HepG2 (cell line): ENCODE measurements around the gene ZNF385B. TPM values are rescaled to one million over a fixed set of nuclear protein-coding genes. Genes with fewer than 3 reads are reported as not detected.

Experiments
- ATF3 ChIP-seq: sonication (generic); formaldehyde crosslinking; IDR thresholded peaks from 2 replicates; pipeline ENCODE4 v1.4.0; 2020; ENCODE audit warnings: missing genetic modification reagents
- BRD4 ChIP-seq: sonication (generic); formaldehyde crosslinking; IDR thresholded peaks from 2 replicates; pipeline ENCODE4 v1.4.0; 2020; ENCODE audit warnings: missing genetic modification reagents
- DDIT3 ChIP-seq: sonication (generic); formaldehyde crosslinking; IDR thresholded peaks from 2 replicates; pipeline ENCODE4 v1.4.0; 2020; ENCODE audit warnings: mild to moderate bottlenecking, missing genetic modification reagents
- DZIP1 ChIP-seq: sonication (generic); formaldehyde crosslinking; IDR thresholded peaks from 2 replicates; pipeline ENCODE4 v1.5.0; 2020; ENCODE audit warnings: mild to moderate bottlenecking, missing genetic modification reagents
- EP300 ChIP-seq, 3 experiments: sonication (generic) in 1 of 3; formaldehyde crosslinking in 1 of 3; IDR thresholded peaks; 2 replicates each; pipeline versions ENCODE4 v1.5.1 to v1.6.1; 2011 to 2020; ENCODE audit warnings: low read depth in 2 of 3, low read length in 2 of 3, borderline replicate concordance in 1 of 3, improper control_type of control experiment in 1 of 3, mild to moderate bottlenecking in 1 of 3, missing genetic modification reagents in 1 of 3, moderate library complexity in 1 of 3
- ETV5 ChIP-seq: IDR thresholded peaks from 2 replicates; pipeline ENCODE4 v1.6.1; 2018; ENCODE audit warnings: missing biosample characterization, missing genetic modification reagents, inconsistent platforms, borderline replicate concordance
- HDAC2 ChIP-seq: sonication (generic); formaldehyde crosslinking; IDR thresholded peaks from 2 replicates; pipeline ENCODE4 v1.4.0; 2020; ENCODE audit warnings: missing genetic modification reagents
- MYC ChIP-seq: sonication (generic); formaldehyde crosslinking; IDR thresholded peaks from 2 replicates; pipeline ENCODE4 v1.9.0; 2021; ENCODE audit warnings: missing genetic modification reagents, borderline replicate concordance
- PITX1 ChIP-seq: sonication (generic); formaldehyde crosslinking; IDR thresholded peaks from 2 replicates; pipeline ENCODE4 v1.5.1; 2020; ENCODE audit warnings: mild to moderate bottlenecking, missing genetic modification reagents
- SNRNP70 ChIP-seq: fragments of 200-400 bp; formaldehyde crosslinking; IDR thresholded peaks from 2 replicates; pipeline ENCODE4 v1.6.1; 2017; ENCODE audit warnings: mild to moderate bottlenecking, low read depth, low read length, moderate library complexity
- TIGD3 ChIP-seq: sonication (generic); formaldehyde crosslinking; IDR thresholded peaks from 2 replicates; pipeline ENCODE4 v1.5.1; 2020; ENCODE audit warnings: mild to moderate bottlenecking, missing genetic modification reagents, borderline replicate concordance
- ZBTB46 ChIP-seq: sonication (generic); formaldehyde crosslinking; IDR thresholded peaks from 2 replicates; pipeline ENCODE4 v1.4.0; 2020; ENCODE audit warnings: mild to moderate bottlenecking, missing genetic modification reagents, borderline replicate concordance
- ZMAT3 ChIP-seq: sonication (generic); formaldehyde crosslinking; conservative IDR thresholded peaks from 2 replicates; pipeline ENCODE4 v1.7.0; 2021; ENCODE audit warnings: missing genetic modification reagents
- ZNF10 ChIP-seq: sonication (generic); formaldehyde crosslinking; IDR thresholded peaks from 2 replicates; pipeline ENCODE4 v1.4.0; 2020; ENCODE audit warnings: mild to moderate bottlenecking, low read depth, missing genetic modification reagents, borderline replicate concordance
- ZNF34 ChIP-seq: sonication (generic); formaldehyde crosslinking; IDR thresholded peaks from 2 replicates; pipeline ENCODE4 v1.4.0; 2020; ENCODE audit warnings: mild to moderate bottlenecking, missing genetic modification reagents, borderline replicate concordance
- ZNF543 ChIP-seq: sonication (generic); formaldehyde crosslinking; IDR thresholded peaks from 2 replicates; pipeline ENCODE4 v1.4.0; 2020; ENCODE audit warnings: mild to moderate bottlenecking, missing genetic modification reagents
- ZSCAN21 ChIP-seq: sonication (generic); formaldehyde crosslinking; IDR thresholded peaks from 2 replicates; pipeline ENCODE4 v1.8.0; 2022; ENCODE audit warnings: mild to moderate bottlenecking, missing genetic modification reagents, moderate library complexity, borderline replicate concordance
- polyA plus RNA-seq, 8 experiments: library from polyadenylated mRNA; depleted of rRNA in 3 of 8; stranded (reverse) in 7 of 8; unstranded in 1 of 8; fragments of >200 nt; fragmentation: Illumina TruSeq in 4 of 8; extraction: Trizol in 4 of 8; gene quantifications; 2 replicates each; pipeline versions ENCODE4 v1.2.1 to v1.2.3, GENCODE V29; 2011 to 2016; ENCODE audit warnings: low read depth in 4 of 8, missing spikeins in 1 of 8, mixed read lengths in 1 of 8; ENCODE audit not compliant: insufficient read depth in 1 of 8
- total RNA-seq, 5 experiments: library from RNA; depleted of rRNA; stranded (reverse); fragments of >200 nt; fragmentation: Illumina TruSeq; extraction: Trizol; gene quantifications; 2 replicates each; pipeline ENCODE4 v1.2.3, GENCODE V29; 2016; ENCODE audit warnings: low read depth in 1 of 5
- TF ChIP-seq, protein P1 (sequence below): sonication (generic); formaldehyde crosslinking; conservative IDR thresholded peaks from 2 replicates; pipeline ENCODE4 v1.8.0; 2022; ENCODE audit warnings: low read depth, missing genetic modification reagents
- TF ChIP-seq, protein P2 (sequence below): sonication (generic); formaldehyde crosslinking; IDR thresholded peaks from 2 replicates; pipeline ENCODE4 v1.9.0; 2021; ENCODE audit warnings: missing genetic modification reagents, mild to moderate bottlenecking, borderline replicate concordance

Gene ZNF385B
- total and polyA plus RNA-seq, 2 of the 13 experiments (the other 11 are each of a cell fraction or from before 2014, with no cell fraction given), result 3.3 to 6.7 TPM

DNA sequence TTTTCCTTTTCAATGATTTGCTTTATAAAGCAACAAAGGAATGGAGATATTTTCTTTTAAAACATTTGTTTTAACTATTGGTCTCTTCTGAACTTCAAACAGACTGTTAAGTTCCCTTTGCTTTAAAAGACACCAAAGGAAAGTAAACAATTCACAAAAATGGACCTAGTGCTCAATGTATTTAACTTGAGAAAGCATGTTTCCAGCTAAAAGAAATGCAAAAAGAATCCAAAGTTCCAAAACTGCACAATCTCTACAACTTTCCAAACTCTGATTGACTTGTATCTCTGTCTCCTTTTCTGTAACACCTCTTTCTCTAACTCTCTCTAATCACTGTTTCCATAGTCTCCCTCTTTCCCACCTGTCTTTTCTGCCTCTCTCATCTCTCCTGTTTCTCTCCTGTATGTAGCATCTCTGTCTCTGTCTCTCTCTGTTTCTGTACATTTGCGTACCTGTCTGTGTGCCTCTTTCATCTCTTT, 301.1 kb downstream of the ZNF385B start (continued):
- TF ChIP-seq ZBTB46 (CRISPR knock-in tag) (no peak), ETV5 (no peak), PITX1 (CRISPR knock-in tag) (0 out of 2 replicates have a peak, but pooled peaks have one; percentile 18), MYC (CRISPR knock-in tag) (no peak), DZIP1 (CRISPR knock-in tag) (no peak), BRD4 (no peak), ZNF34 (CRISPR knock-in tag) (no peak), TIGD3 (CRISPR knock-in tag) (no peak), DDIT3 (CRISPR knock-in tag) (no peak), ZSCAN21 (CRISPR knock-in tag) (no peak), SNRNP70 (no peak), HDAC2 (CRISPR knock-in tag) (peak; percentile 29; the same call in 1 of the 2 replicates), ZNF543 (CRISPR knock-in tag) (no peak), ZMAT3 (CRISPR knock-in tag) (no peak), ZNF10 (CRISPR knock-in tag) (no peak), ATF3 (CRISPR knock-in tag) (no peak), EP300 (IDR thresholded peaks at IDR 0.05; ENCODE audit: low read depth in 2 of 2, low read length in 2 of 2) (peak in 1 of 2 experiments; percentile 91; a peak in 2 of 4 replicates), EP300 (CRISPR knock-in tag; IDR thresholded peaks at IDR 0.05; ENCODE audit: borderline replicate concordance) (no peak)
- TF ChIP-seq, protein P1, sequence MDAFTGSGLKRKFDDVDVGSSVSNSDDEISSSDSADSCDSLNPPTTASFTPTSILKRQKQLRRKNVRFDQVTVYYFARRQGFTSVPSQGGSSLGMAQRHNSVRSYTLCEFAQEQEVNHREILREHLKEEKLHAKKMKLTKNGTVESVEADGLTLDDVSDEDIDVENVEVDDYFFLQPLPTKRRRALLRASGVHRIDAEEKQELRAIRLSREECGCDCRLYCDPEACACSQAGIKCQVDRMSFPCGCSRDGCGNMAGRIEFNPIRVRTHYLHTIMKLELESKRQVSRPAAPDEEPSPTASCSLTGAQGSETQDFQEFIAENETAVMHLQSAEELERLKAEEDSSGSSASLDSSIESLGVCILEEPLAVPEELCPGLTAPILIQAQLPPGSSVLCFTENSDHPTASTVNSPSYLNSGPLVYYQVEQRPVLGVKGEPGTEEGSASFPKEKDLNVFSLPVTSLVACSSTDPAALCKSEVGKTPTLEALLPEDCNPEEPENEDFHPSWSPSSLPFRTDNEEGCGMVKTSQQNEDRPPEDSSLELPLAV (CRISPR knock-in tag), result no peak
- TF ChIP-seq, protein P2, sequence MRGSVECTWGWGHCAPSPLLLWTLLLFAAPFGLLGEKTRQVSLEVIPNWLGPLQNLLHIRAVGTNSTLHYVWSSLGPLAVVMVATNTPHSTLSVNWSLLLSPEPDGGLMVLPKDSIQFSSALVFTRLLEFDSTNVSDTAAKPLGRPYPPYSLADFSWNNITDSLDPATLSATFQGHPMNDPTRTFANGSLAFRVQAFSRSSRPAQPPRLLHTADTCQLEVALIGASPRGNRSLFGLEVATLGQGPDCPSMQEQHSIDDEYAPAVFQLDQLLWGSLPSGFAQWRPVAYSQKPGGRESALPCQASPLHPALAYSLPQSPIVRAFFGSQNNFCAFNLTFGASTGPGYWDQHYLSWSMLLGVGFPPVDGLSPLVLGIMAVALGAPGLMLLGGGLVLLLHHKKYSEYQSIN (CRISPR knock-in tag), result no peak
